K562 (cell line): ENCODE measurements around the gene OSBPL7. TPM values are rescaled to one million over a fixed set of nuclear protein-coding genes. Genes with fewer than 3 reads are reported as not detected.
A peak's percentile ranks its signal among the peaks of the same experiment; 100 is the strongest.

Experiments
- CBX5 ChIP-seq: IDR thresholded peaks from 2 replicates; pipeline ENCODE4 v1.6.1; 2014; ENCODE audit warnings: low read depth, borderline replicate concordance
- ELF1 ChIP-seq: fragments of 200-800 bp; sonication (Bioruptor generic); IDR thresholded peaks from 2 replicates; pipeline ENCODE4 v1.6.1; 2016; ENCODE audit warnings: missing genetic modification characterization, missing compliant biosample characterization
- HNRNPL ChIP-seq: fragments of 200-400 bp; formaldehyde crosslinking; IDR thresholded peaks from 2 replicates; pipeline ENCODE4 v1.6.1; 2017; ENCODE audit warnings: low read depth, mild to moderate bottlenecking, low read length
- NR2F6 ChIP-seq: fragments of 450-650 bp; formaldehyde crosslinking; IDR thresholded peaks from 2 replicates; pipeline ENCODE4 v1.4.0; 2020; ENCODE audit warnings: mild to moderate bottlenecking
- OTX1 ChIP-seq: fragments of 450-650 bp; formaldehyde crosslinking; IDR thresholded peaks from 2 replicates; pipeline ENCODE4 v1.4.0; 2022; ENCODE audit warnings: mild to moderate bottlenecking
- PHF20 ChIP-seq: fragments of 450-650 bp; IDR thresholded peaks from 2 replicates; pipeline ENCODE4 v1.6.1; 2018; ENCODE audit not compliant: partially characterized antibody
- PHF8 ChIP-seq: fragments of 200-600 bp; sonication (generic); IDR thresholded peaks from 2 replicates; pipeline ENCODE4 v1.6.1; 2012; ENCODE audit warnings: mixed run types, mild to moderate bottlenecking, inconsistent platforms, low read length, moderate library complexity, borderline replicate concordance
- SMARCA5 ChIP-seq: fragments of 450-650 bp; IDR thresholded peaks from 2 replicates; pipeline ENCODE4 v1.6.1; 2016
- SREBF2 ChIP-seq: sonication (generic); formaldehyde crosslinking; IDR thresholded peaks from 2 replicates; pipeline ENCODE4 v1.4.0; 2020; ENCODE audit warnings: mild to moderate bottlenecking, missing genetic modification reagents
- ZNF644 ChIP-seq: fragments of 200-800 bp; sonication (Bioruptor generic); IDR thresholded peaks from 2 replicates; pipeline ENCODE4 v1.6.1; 2016; ENCODE audit warnings: low read depth, missing genetic modification characterization, missing compliant biosample characterization
- polyA plus RNA-seq, 8 experiments: library from polyadenylated mRNA; depleted of rRNA in 4 of 8; stranded (reverse) in 5 of 8; unstranded in 3 of 8; fragments of >200 nt; fragmentation: Nextera tagmentation in 2 of 8; fragmentation: Illumina TruSeq in 1 of 8; extraction: Ambion mirVana in 2 of 8; extraction: Trizol in 1 of 8; gene quantifications; 2 replicates each; pipeline versions ENCODE4 v1.2.1 to v1.2.3, GENCODE V29; 2011 to 2014; ENCODE audit warnings: inconsistent platforms in 1 of 8, missing spikeins in 1 of 8
- total RNA-seq, 7 experiments: library from RNA; depleted of rRNA in 6 of 7; stranded (reverse); fragments of >200 nt in 6 of 7; fragmentation: Illumina TruSeq in 2 of 7; extraction: Trizol in 2 of 7; gene quantifications; 2 replicates each; pipeline versions ENCODE4 v1.2.1 to v1.2.3, GENCODE V29; 2011 to 2021; ENCODE audit warnings: low replicate concordance in 1 of 7
- TF ChIP-seq, protein P1 (sequence below): fragments of 450-650 bp; IDR thresholded peaks from 2 replicates; pipeline ENCODE4 v1.6.1; 2018; ENCODE audit not compliant: partially characterized antibody
- TF ChIP-seq, protein P2 (sequence below): sonication (generic); formaldehyde crosslinking; IDR thresholded peaks from 2 replicates; pipeline ENCODE4 v1.8.1; 2023; ENCODE audit warnings: mild to moderate bottlenecking, missing genetic modification reagents
- TF ChIP-seq, protein P3 (sequence below): fragments of 250-450 bp; sonication (Bioruptor Pico); IDR thresholded peaks from 2 replicates; pipeline ENCODE4 v1.5.0; 2022; ENCODE audit warnings: mild to moderate bottlenecking
- TF ChIP-seq, protein P4 (sequence below): sonication (generic); formaldehyde crosslinking; IDR thresholded peaks from 2 replicates; pipeline ENCODE4 v1.8.0; 2022; ENCODE audit warnings: mild to moderate bottlenecking, missing genetic modification reagents
- TF ChIP-seq, protein P5 (sequence below): fragments of 450-650 bp; formaldehyde crosslinking; IDR thresholded peaks from 2 replicates; pipeline ENCODE4 v1.4.0; 2020; ENCODE audit warnings: mild to moderate bottlenecking, moderate library complexity
- TF ChIP-seq, protein P6 (sequence below): sonication (generic); formaldehyde crosslinking; IDR thresholded peaks from 2 replicates; pipeline ENCODE4 v1.8.0; 2022; ENCODE audit warnings: mild to moderate bottlenecking, missing genetic modification reagents
- TF ChIP-seq, protein P7 (sequence below): sonication (generic); formaldehyde crosslinking; IDR thresholded peaks from 2 replicates; pipeline ENCODE4 v1.8.0; 2022; ENCODE audit warnings: missing genetic modification reagents, mild to moderate bottlenecking, moderate library complexity, borderline replicate concordance

Gene OSBPL7
- total and polyA plus RNA-seq, 9 of the 15 experiments (the other 6 are each of a cell fraction or from before 2014, with no cell fraction given): 0.32 to 11.9 (median 5.8) TPM

DNA sequence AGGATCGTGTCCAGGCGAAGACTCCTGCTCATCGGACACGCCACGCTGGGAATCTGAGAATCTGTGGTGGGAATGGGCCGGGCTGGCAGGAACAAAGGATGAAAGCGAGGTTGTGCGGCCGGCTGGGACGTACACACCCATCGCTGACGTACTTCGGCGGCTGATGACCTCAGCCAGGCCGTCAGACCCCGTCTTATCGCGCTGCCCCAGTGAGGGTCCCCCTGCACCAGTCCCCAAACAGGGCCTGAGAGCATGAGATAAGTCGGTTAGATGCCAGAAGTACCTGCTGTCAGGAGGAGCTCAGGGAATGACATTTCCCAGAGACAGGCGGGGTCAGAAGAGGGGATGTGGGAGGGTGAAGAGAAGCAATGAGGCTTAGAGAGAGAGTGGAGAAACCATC lies 45.3 kb upstream of the OSBPL7 start (continued):
- TF ChIP-seq, protein P1, sequence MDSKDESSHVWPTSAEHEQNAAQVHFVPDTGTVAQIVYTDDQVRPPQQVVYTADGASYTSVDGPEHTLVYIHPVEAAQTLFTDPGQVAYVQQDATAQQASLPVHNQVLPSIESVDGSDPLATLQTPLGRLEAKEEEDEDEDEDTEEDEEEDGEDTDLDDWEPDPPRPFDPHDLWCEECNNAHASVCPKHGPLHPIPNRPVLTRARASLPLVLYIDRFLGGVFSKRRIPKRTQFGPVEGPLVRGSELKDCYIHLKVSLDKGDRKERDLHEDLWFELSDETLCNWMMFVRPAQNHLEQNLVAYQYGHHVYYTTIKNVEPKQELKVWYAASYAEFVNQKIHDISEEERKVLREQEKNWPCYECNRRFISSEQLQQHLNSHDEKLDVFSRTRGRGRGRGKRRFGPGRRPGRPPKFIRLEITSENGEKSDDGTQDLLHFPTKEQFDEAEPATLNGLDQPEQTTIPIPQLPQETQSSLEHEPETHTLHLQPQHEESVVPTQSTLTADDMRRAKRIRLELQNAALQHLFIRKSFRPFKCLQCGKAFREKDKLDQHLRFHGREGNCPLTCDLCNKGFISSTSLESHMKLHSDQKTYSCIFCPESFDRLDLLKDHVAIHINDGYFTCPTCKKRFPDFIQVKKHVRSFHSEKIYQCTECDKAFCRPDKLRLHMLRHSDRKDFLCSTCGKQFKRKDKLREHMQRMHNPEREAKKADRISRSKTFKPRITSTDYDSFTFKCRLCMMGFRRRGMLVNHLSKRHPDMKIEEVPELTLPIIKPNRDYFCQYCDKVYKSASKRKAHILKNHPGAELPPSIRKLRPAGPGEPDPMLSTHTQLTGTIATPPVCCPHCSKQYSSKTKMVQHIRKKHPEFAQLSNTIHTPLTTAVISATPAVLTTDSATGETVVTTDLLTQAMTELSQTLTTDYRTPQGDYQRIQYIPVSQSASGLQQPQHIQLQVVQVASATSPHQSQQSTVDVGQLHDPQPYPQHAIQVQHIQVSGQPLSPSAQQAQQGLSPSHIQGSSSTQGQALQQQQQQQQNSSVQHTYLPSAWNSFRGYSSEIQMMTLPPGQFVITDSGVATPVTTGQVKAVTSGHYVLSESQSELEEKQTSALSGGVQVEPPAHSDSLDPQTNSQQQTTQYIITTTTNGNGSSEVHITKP: peak; percentile 54
- no peak for TF ChIP-seq CBX5
- TF ChIP-seq PHF20: peak; percentile 34
- TF ChIP-seq HNRNPL: no peak
- TF ChIP-seq, protein P2, sequence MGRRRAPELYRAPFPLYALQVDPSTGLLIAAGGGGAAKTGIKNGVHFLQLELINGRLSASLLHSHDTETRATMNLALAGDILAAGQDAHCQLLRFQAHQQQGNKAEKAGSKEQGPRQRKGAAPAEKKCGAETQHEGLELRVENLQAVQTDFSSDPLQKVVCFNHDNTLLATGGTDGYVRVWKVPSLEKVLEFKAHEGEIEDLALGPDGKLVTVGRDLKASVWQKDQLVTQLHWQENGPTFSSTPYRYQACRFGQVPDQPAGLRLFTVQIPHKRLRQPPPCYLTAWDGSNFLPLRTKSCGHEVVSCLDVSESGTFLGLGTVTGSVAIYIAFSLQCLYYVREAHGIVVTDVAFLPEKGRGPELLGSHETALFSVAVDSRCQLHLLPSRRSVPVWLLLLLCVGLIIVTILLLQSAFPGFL (CRISPR knock-in tag): no peak
- TF ChIP-seq SREBF2 (CRISPR knock-in tag): no peak
- TF ChIP-seq, protein P3, sequence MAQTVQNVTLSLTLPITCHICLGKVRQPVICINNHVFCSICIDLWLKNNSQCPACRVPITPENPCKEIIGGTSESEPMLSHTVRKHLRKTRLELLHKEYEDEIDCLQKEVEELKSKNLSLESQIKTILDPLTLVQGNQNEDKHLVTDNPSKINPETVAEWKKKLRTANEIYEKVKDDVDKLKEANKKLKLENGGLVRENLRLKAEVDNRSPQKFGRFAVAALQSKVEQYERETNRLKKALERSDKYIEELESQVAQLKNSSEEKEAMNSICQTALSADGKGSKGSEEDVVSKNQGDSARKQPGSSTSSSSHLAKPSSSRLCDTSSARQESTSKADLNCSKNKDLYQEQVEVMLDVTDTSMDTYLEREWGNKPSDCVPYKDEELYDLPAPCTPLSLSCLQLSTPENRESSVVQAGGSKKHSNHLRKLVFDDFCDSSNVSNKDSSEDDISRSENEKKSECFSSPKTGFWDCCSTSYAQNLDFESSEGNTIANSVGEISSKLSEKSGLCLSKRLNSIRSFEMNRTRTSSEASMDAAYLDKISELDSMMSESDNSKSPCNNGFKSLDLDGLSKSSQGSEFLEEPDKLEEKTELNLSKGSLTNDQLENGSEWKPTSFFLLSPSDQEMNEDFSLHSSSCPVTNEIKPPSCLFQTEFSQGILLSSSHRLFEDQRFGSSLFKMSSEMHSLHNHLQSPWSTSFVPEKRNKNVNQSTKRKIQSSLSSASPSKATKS (CRISPR knock-in tag): no peak
- TF ChIP-seq, protein P4, sequence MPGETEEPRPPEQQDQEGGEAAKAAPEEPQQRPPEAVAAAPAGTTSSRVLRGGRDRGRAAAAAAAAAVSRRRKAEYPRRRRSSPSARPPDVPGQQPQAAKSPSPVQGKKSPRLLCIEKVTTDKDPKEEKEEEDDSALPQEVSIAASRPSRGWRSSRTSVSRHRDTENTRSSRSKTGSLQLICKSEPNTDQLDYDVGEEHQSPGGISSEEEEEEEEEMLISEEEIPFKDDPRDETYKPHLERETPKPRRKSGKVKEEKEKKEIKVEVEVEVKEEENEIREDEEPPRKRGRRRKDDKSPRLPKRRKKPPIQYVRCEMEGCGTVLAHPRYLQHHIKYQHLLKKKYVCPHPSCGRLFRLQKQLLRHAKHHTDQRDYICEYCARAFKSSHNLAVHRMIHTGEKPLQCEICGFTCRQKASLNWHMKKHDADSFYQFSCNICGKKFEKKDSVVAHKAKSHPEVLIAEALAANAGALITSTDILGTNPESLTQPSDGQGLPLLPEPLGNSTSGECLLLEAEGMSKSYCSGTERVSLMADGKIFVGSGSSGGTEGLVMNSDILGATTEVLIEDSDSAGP: no peak
- no peak for TF ChIP-seq ELF1 (tag)
- TF ChIP-seq, protein P5, sequence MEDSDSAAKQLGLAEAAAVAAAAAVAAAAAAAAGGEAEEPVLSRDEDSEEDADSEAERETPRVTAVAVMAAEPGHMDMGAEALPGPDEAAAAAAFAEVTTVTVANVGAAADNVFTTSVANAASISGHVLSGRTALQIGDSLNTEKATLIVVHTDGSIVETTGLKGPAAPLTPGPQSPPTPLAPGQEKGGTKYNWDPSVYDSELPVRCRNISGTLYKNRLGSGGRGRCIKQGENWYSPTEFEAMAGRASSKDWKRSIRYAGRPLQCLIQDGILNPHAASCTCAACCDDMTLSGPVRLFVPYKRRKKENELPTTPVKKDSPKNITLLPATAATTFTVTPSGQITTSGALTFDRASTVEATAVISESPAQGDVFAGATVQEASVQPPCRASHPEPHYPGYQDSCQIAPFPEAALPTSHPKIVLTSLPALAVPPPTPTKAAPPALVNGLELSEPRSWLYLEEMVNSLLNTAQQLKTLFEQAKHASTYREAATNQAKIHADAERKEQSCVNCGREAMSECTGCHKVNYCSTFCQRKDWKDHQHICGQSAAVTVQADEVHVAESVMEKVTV (CRISPR knock-in tag): no peak
- TF ChIP-seq NR2F6 (CRISPR knock-in tag): no peak
- TF ChIP-seq OTX1 (CRISPR knock-in tag): no peak
- no peak for TF ChIP-seq SMARCA5
- peak; percentile 100 for TF ChIP-seq ZNF644 (tag)
- no peak for TF ChIP-seq PHF8
- TF ChIP-seq, protein P6, sequence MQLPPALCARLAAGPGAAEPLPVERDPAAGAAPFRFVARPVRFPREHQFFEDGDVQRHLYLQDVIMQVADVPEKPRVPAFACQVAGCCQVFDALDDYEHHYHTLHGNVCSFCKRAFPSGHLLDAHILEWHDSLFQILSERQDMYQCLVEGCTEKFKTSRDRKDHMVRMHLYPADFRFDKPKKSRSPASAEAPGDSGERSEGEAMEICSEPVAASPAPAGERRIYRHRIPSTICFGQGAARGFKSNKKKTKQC (CRISPR knock-in tag): no peak
- TF ChIP-seq, protein P7, sequence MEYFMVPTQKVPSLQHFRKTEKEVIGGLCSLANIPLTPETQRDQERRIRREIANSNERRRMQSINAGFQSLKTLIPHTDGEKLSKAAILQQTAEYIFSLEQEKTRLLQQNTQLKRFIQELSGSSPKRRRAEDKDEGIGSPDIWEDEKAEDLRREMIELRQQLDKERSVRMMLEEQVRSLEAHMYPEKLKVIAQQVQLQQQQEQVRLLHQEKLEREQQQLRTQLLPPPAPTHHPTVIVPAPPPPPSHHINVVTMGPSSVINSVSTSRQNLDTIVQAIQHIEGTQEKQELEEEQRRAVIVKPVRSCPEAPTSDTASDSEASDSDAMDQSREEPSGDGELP (CRISPR knock-in tag): peak; percentile 89; the same call in 1 of the 2 replicates
